Endometrium (tissue), 2 donors: Measurements from ENCODE around the gene CFAP20DC.
"Not testable (repeated sequence)": the region's sequence is repeated elsewhere in the genome, so short reads cannot be mapped to it uniquely, and the experiment has no call there.

Experiments
- FAIRE-seq: peaks from 2 replicates; lab custom pipeline; 2012; peaks lifted over from hg19 to GRCh38; lab: Jason Lieb, UNC
- donor health status: control.
- donor health status: control.

CFAP20DC gene

GRCh38 chr3:59017617-59017984 is 32.2 kb downstream of the CFAP20DC start:
- FAIRE-seq = no peak

- FAIRE-seq = no peak
Measured at GRCh38 chr3:59016930-59017616, 32.8 kb downstream of the CFAP20DC start.

- FAIRE-seq = no peak
Measured at GRCh38 chr3:59013611-59014010, 36.2 kb downstream of the CFAP20DC start.

GRCh38 chr3:59006634-59007517 is 42.9 kb downstream of the CFAP20DC start:
- FAIRE-seq = no peak

GRCh38 chr3:59001675-59002074 is 48.1 kb downstream of the CFAP20DC start:
- no peak for FAIRE-seq

- no peak for FAIRE-seq
Measured at GRCh38 chr3:58999774-59000160, 50.1 kb downstream of the CFAP20DC start.

GRCh38 chr3:58999134-58999773 is 50.6 kb downstream of the CFAP20DC start:
- FAIRE-seq = no peak

- no peak for FAIRE-seq
Measured at GRCh38 chr3:58998476-58999117, 51.2 kb downstream of the CFAP20DC start.

GRCh38 chr3:58996730-58997129 is 53.1 kb downstream of the CFAP20DC start:
- FAIRE-seq = no peak

GRCh38 chr3:58994746-58995330 is 55.0 kb downstream of the CFAP20DC start:
- no peak for FAIRE-seq

GRCh38 chr3:58993547-58993946 is 56.3 kb downstream of the CFAP20DC start:
- FAIRE-seq = no peak

GRCh38 chr3:58991623-58992022 is 58.2 kb downstream of the CFAP20DC start:
- FAIRE-seq = no peak

GRCh38 chr3:58991026-58991425 is 58.8 kb downstream of the CFAP20DC start:
- no peak for FAIRE-seq

GRCh38 chr3:58989955-58990354 is 59.9 kb downstream of the CFAP20DC start:
- FAIRE-seq = no peak

GRCh38 chr3:58989163-58989562 is 60.7 kb downstream of the CFAP20DC start:
- peak; percentile 41 for FAIRE-seq

GRCh38 chr3:58988041-58988440 is 61.8 kb downstream of the CFAP20DC start:
- no peak for FAIRE-seq

- no peak for FAIRE-seq
Measured at GRCh38 chr3:58986654-58987053, 63.2 kb downstream of the CFAP20DC start.

- FAIRE-seq = no peak
Measured at GRCh38 chr3:58979840-58980239, 70.0 kb downstream of the CFAP20DC start.

GRCh38 chr3:58973796-58974195 is 76.0 kb downstream of the CFAP20DC start:
- FAIRE-seq = no peak

- not testable (repeated sequence) for FAIRE-seq
Measured at GRCh38 chr3:58967866-58968265, 82.0 kb downstream of the CFAP20DC start.

GRCh38 chr3:58965865-58966264 is 84.0 kb downstream of the CFAP20DC start:
- no peak for FAIRE-seq

GRCh38 chr3:58963928-58964503 is 85.8 kb downstream of the CFAP20DC start:
- FAIRE-seq = no peak
